Activated CD4-positive, alpha-beta T cell treated with anti-CD3 and anti-CD28 coated beads, Interleukin-2, amount 50 U/mL, for 24 hours (primary cell): Measurements from ENCODE around the gene ARRB1.
"Not testable (repeated sequence)": the region's sequence is repeated elsewhere in the genome, so short reads cannot be mapped to it uniquely, and the experiment has no call there.

Experiments used
- DNase-seq, 2 donors: peaks; one replicate each; pipeline ENCODE4 v3.0.0-alpha.2; 2020; ENCODE audit warnings: low read depth in 1 of 2, low spot score in 1 of 2

ARRB1 gene

DNA sequence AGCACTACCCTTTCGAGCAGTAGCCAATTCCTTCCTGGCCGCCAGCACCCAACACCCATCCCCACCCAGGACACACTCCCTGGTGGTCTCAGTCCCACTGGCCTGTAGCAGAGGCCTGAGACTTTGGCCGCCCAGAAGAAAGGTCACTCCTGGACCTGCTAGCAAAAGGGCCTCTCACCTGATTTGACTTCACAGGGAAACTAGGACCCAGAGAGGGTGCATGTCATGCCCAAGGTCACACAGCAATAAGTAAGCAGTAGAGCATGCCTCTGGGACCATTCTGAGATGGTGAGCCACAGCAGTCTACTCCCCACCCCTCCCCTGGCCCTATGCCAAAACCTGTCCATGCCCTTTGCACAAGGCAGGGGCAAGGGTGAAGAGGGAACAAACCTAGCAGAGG lies 7.3 kb downstream of the ARRB1 start:
- no peak for DNase-seq

GRCh38 chr11:75342966-75343870 lies 8.2 kb downstream of the ARRB1 start:
- DNase-seq: no peak

GRCh38 chr11:75342231-75342918 lies 9.1 kb downstream of the ARRB1 start:
- DNase-seq: no peak

GRCh38 chr11:75341612-75342011 lies 9.8 kb downstream of the ARRB1 start:
- no peak for DNase-seq

DNA sequence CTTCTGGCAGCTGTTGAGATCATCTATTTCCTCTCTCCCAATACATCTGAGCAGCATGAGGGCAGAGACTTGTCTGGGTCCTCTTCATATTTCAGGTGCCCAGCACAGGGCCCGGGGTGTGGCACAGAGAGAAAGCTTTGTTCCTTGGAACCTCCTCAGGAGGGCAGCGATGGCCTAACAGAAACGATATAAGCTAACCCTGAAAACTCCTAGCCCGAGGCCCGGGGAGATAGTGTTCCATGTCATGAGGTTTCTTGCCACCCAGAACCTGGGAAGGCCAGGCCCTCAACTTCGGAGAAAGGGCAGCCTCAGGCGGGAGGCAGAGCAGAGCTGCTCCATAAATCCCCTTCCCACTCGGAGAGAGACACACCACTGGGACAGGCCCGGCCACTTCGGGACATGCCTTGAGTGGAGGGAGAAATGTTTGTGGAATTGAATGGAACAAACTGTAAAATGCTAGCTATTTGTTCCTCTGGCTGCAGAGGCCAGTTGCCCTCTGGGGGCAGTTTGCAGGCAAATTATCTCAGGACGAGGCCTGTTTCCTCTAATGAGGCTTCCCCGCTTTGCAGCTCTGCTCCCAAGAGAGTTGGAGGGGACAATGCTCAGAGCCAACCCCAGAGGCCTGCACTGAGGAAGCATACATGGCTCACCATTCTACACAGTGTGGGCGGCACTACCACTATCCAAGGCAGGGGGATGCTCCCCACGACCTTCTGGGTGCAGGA lies 11.6 kb downstream of the ARRB1 start:
- DNase-seq: no peak

DNA sequence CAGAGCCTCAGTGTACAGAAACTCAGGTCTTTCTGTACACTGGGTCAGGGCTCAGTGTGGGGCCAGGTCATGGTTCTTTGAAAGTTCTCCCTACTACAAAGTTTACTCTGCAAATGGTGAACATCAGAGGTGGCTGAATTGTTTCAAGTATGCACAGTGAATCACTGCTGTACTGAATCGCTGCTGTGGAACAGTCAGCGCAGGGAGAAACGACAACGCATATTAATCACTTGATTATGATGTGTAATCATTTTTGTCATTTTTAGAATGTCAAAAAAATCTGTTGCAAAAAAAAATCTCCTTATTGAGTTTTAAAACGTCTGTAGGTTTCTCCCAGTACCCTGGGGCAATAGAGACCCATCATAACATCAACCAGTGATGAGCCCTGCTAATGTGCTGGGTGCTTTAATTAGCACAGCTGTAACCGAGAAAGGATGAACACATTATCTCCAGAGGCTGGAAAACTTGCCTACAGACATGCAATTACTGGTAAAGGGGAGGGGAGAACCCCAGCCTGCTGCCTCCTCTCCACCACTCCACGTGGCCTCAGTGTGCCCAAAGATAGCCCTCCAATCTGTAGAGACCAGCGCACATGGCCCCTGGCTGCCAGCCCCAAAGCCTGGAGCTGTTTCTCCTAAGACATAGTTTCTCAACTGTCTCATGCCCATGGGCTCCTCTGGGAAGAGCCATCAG lies 12.8 kb downstream of the ARRB1 start:
- no peak for DNase-seq

DNA sequence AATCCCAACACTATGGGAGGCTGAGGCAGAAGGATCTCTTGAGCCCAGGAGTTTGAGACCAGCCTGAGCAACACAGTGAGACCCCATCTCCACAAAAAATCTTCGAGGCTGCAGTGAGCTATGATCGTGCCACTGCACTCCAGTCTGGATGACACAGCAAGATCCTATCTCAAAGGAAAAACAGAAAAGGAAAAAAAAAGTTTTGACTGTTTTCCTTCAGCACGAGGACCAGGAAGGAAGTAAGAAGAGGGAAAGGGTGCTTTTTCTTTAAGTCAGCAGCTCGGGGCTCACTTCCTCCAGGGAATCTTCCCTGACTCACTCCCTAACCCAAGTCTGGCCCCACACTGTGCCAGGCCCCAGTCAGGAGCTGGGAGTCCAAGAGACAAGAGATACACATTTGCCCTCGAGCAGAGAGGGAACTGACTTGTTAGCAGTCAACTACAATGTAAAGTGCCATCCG lies 14.2 kb downstream of the ARRB1 start:
- DNase-seq: no peak

DNA sequence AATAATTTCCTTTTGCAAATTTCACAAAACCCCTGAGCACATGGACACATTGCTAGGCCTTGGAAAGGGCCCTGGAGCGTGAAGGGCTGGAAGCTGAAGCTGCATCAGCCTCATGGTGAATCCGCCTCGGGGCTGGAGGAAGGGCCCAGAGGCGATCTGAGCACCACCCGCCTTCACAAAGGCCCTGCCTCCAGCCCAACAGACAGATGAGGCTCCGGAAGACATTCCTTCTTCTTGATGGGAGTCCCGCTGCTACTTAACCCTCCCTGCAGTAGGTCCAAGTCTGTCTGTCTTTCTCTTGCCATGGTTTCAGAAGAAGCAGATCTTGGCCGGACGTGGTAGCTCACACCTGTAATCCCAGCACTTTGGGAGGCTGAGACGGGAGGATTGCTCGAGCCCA lies 16.5 kb downstream of the ARRB1 start:
- no peak for DNase-seq

GRCh38 chr11:75334402-75334891 lies 17.0 kb downstream of the ARRB1 start:
- no peak for DNase-seq

- DNase-seq: no peak
Measured at GRCh38 chr11:75333807-75334140, 17.7 kb downstream of the ARRB1 start.

- no peak for DNase-seq
Measured at GRCh38 chr11:75333022-75333806, 18.2 kb downstream of the ARRB1 start.

DNA sequence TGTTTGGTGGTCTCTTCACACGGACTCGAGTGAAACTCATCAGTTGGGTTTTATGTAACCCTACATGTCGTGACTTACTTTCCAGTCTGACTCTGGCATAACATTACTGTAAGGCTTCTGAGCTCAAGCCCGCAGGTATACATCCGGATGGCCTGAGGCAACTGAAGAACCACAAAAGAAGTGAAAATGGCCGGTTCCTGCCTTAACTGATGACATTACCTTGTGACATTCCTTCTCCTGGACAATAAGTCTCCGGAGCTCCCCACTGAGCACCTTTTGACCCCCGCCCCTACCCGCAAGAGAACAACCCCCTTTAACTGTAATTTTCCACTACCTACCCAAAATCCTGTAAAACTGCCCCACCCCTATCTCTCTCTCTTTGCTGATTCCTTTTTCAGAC lies 19.7 kb downstream of the ARRB1 start:
- DNase-seq: not testable (repeated sequence)

DNA sequence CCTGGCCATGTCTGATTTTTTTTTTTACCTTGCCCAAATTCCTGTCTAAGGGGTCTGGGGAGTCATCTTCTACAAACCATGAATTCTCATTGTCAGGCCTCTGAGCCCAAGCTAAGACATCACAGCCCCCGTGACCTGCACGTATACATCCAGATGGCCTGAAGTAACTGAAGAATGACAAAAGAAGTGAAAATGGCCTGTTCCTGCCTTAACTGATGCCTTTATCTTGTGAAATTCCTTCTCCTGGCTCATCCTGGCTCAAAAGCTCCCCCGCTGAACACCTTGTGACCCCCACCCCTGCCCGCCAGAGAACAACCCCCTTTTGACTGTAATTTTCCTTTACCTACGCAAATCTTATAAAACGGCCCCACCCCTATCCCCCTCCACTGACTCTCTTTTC lies 20.2 kb downstream of the ARRB1 start:
- not testable (repeated sequence) for DNase-seq

DNA sequence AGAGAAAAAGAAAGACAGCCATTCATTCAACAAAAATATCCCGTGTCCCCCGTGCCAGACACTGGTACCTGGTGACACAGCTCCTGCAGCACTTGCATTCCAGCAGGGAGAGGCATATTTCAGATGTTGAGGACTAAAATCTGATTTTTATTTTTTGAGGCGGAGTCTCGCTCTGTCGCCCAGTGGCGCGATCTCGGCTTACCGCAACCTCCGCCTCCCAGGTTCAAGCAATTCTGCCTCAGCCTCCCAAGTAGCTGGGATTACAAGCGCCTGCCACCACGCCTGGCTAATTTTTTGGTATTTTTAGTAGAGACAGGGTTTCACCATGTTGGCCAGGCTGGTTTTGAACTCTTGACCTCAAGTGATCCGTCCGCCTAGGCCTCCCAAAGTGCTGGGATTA lies 20.6 kb downstream of the ARRB1 start:
- DNase-seq: not testable (repeated sequence)

DNA sequence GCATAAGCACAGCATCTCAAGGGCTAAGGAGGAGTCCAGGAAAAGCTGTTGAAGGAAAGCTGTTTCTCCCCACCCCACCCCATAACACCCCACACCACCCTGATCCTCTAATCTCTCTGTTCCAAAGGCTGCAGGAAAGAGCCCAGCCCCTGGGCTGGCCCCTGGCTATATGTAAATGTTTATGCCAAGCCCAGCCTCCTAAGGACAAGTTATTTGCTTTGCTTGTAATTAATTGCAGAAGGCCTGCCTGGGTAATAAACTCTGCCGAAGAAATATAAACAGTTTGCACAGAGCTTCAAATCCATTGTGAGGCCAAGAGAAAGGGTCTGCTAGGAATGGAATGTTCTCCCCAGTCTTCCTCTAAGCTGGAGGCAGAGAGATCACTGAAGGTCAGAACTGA lies 21.2 kb downstream of the ARRB1 start:
- DNase-seq: no peak

- no peak for DNase-seq
Measured at GRCh38 chr11:75328426-75329277, 22.8 kb downstream of the ARRB1 start.

- no peak for DNase-seq
Measured at GRCh38 chr11:75326439-75326810, 25.0 kb downstream of the ARRB1 start.

DNA sequence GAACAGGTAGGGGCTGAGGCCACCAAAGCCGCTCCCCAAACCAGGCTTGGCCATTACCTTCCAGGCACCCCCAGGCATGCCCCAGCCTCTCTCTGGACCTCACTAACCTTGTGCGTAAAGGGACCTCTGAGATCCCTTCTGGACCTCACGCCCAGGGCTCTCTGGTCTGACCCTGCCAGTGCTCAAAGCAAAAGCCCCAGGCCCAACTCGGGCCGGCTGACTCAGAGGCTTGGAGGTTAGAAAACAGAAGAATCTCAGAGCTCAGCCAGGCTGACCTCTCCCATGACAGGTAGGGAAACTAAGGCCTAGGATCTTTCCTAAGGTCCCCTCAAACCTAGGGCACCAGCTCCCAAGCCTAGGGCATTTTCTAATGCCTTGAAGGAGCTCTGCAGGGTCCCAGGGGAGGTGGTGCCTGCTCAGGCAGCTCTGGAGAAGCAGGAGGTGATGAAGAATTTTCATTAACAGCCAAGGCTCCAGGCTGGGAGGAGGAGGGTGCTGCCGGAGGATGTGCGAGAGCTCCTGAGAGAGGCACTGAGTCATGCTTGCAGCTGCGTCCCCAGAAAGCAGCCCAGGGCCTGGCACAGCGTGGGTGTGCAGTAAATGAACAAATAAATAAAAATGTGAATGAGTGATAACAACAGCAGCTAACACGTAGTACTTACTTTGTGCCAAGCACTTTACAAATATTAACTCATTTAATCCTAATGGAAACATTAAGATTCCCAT lies 25.6 kb downstream of the ARRB1 start:
- peak in 1 of 2 donors; percentile 57 for DNase-seq

- DNase-seq: no peak
Measured at GRCh38 chr11:75324740-75325139, 26.7 kb downstream of the ARRB1 start.
